Measurements from ENCODE around the gene TTC12. TPM values are rescaled to one million over a fixed set of nuclear protein-coding genes. Genes with fewer than 3 reads are reported as not detected.

The TTC12 gene
- total RNA-seq, result 20.4 TPM

DNA sequence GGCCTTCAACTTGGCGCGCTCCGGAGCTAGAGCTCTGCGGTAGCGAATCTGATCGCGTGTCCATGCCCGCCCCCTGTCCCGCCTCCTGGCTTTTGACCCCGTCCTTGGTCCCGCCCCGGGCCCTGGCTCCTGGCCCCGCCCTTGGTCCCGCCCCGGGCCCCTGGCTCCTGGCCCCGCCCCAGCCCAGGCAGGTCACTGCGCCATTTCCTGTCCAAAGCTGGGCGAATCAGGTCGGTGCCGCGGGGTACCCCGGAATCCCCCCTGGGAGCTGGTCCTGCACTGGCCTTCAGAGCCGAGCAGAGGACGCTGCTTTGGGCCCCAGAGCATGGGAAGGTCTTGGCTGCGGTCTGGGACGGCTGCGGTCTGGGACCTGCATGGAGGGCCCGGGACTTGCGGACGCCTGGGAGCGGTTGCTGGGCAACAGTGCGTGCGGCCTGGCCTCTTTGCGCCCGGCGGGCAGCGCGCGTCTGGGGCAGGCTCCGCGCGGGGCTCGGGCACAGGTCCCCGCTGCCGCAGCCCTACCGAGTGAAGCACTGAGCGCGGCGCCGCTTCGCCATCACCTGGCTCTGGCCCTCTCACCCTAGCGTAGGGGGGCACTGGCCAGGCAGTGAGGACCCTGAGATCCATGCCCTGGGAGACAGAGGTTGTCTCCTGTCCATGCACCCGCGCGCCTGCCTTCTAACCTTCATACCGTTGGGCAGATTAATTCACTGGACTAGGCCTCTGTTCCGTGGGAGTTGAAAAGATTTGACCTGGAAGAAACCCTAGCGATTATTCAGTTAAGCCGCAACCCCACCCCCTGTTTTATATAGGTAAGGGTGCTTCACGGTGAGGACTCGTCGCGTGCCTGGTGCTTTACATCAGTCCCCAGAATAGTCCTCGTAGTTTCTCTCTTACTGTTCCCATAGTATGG, at the start of gene TTC12:
Gene TTC12, plus strand, starts transcription at position 195 of the 913 bp plus-strand sequence. CDS start 1,675 bp downstream, outside the sequence.
- intact Hi-C loops (cut with DNase I), result no loop called here
- no peaks in the 10 kb centered on the region for H3K27me3 ChIP-seq
- peak in 1 of 2 donors; percentile 94 for DNase-seq (ENCODE audit: extremely low spot score in 2 of 2)
- TF ChIP-seq POLR2A (IDR thresholded peaks at IDR 0.05), result no peak
- peak; percentile 64 to 85 for TF ChIP-seq POLR2AphosphoS5 (IDR thresholded peaks at IDR 0.05; ENCODE audit: insufficient read depth in 1 of 2, low read depth in 1 of 2)
- peak within 1 kb of the TSS; percentile 59 to 60 for H3K4me3 ChIP-seq
- H3K9me3 ChIP-seq, result no peaks in the 10 kb centered on the region
- H3K36me3 ChIP-seq, result no peaks in the 10 kb centered on the region
- peak within 1 kb of the TSS; percentile 85 for H3K27ac ChIP-seq
- peaks cover 33% of the 10 kb centered on the region for H3K4me1 ChIP-seq

GRCh38 chr11:113265362-113265761, 49.0 kb upstream of the TTC12 start:
- H3K27ac ChIP-seq, result no peak overlapping the region
- TF ChIP-seq, protein P1, sequence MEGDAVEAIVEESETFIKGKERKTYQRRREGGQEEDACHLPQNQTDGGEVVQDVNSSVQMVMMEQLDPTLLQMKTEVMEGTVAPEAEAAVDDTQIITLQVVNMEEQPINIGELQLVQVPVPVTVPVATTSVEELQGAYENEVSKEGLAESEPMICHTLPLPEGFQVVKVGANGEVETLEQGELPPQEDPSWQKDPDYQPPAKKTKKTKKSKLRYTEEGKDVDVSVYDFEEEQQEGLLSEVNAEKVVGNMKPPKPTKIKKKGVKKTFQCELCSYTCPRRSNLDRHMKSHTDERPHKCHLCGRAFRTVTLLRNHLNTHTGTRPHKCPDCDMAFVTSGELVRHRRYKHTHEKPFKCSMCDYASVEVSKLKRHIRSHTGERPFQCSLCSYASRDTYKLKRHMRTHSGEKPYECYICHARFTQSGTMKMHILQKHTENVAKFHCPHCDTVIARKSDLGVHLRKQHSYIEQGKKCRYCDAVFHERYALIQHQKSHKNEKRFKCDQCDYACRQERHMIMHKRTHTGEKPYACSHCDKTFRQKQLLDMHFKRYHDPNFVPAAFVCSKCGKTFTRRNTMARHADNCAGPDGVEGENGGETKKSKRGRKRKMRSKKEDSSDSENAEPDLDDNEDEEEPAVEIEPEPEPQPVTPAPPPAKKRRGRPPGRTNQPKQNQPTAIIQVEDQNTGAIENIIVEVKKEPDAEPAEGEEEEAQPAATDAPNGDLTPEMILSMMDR (IDR thresholded peaks at IDR 0.05), result no peak
- TF ChIP-seq POLR2A (IDR thresholded peaks at IDR 0.05) (no peak), POLR2AphosphoS5 (IDR thresholded peaks at IDR 0.05; ENCODE audit: insufficient read depth in 1 of 2, low read depth in 1 of 2) (no peak)
- no peaks in the 10 kb centered on the region for H3K27me3 ChIP-seq
- intact Hi-C loops (cut with DNase I), result no loop called here
- no peaks in the 10 kb centered on the region for H3K36me3 ChIP-seq
- H3K4me1 ChIP-seq, result no peaks in the 10 kb centered on the region
- no peak for DNase-seq (ENCODE audit: extremely low spot score in 2 of 2)
- no peak overlapping the region for H3K4me3 ChIP-seq
- H3K9me3 ChIP-seq, result no peaks in the 10 kb centered on the region

- H3K27ac ChIP-seq, result no peak overlapping the region
- H3K9me3 ChIP-seq, result no peaks in the 10 kb centered on the region
- H3K4me1 ChIP-seq, result no peaks in the 10 kb centered on the region
- no peaks in the 10 kb centered on the region for H3K27me3 ChIP-seq
- no peak overlapping the region for H3K4me3 ChIP-seq
- DNase-seq (ENCODE audit: extremely low spot score in 2 of 2), result no peak
- intact Hi-C loops (cut with DNase I), result no loop called here
- no peak for TF ChIP-seq POLR2AphosphoS5 (IDR thresholded peaks at IDR 0.05; ENCODE audit: insufficient read depth in 1 of 2, low read depth in 1 of 2)
- TF ChIP-seq POLR2A (IDR thresholded peaks at IDR 0.05), result no peak
- TF ChIP-seq, protein P1 (IDR thresholded peaks at IDR 0.05), result no peak
- no peaks in the 10 kb centered on the region for H3K36me3 ChIP-seq
Measured at GRCh38 chr11:113267493-113267892, 46.9 kb upstream of the TTC12 start.

GRCh38 chr11:113269096-113269495, 45.3 kb upstream of the TTC12 start:
- intact Hi-C loops (cut with DNase I), result no loop called here
- Histone ChIP-seq H3K9me3 (no peaks in the 10 kb centered on the region), H3K4me1 (no peaks in the 10 kb centered on the region), H3K27ac (no peak overlapping the region), H3K27me3 (no peaks in the 10 kb centered on the region), H3K36me3 (no peaks in the 10 kb centered on the region), H3K4me3 (no peak overlapping the region)
- no peak for DNase-seq (ENCODE audit: extremely low spot score in 2 of 2)
- no peak for TF ChIP-seq POLR2AphosphoS5 (IDR thresholded peaks at IDR 0.05; ENCODE audit: insufficient read depth in 1 of 2, low read depth in 1 of 2)
- no peak for TF ChIP-seq POLR2A (IDR thresholded peaks at IDR 0.05)
- TF ChIP-seq, protein P1 (IDR thresholded peaks at IDR 0.05), result no peak

- intact Hi-C loops (cut with DNase I), result no loop called here
- no peak for DNase-seq (ENCODE audit: extremely low spot score in 2 of 2)
- TF ChIP-seq, protein P1 (IDR thresholded peaks at IDR 0.05), result no peak
- TF ChIP-seq POLR2AphosphoS5 (IDR thresholded peaks at IDR 0.05; ENCODE audit: insufficient read depth in 1 of 2, low read depth in 1 of 2), result no peak
- TF ChIP-seq POLR2A (IDR thresholded peaks at IDR 0.05), result no peak
- Histone ChIP-seq H3K27ac (no peak overlapping the region), H3K4me1 (no peaks in the 10 kb centered on the region), H3K36me3 (no peaks in the 10 kb centered on the region), H3K27me3 (no peaks in the 10 kb centered on the region), H3K4me3 (no peak overlapping the region), H3K9me3 (no peaks in the 10 kb centered on the region)
Measured at GRCh38 chr11:113269636-113270035, 44.7 kb upstream of the TTC12 start.

Measured in vagina (tissue), 2 donors.